Liver (tissue), 9 donors: ENCODE results near the gene FOXK1. TPM values are rescaled to one million over a fixed set of nuclear protein-coding genes. Genes with fewer than 3 reads are reported as not detected.

ENCODE experiments used
- DNase-seq: peaks from one replicate; pipeline ENCODE4 v3.0.0-alpha.2; 2017; ENCODE audit warnings: low spot score
- H3K27ac ChIP-seq, 2 donors: one replicate each; pipeline ENCODE4 v1.7.0; 2013; ENCODE audit warnings: inconsistent platforms in 2 of 2, low read length in 2 of 2, control low read depth in 1 of 2, low read depth in 1 of 2, mild to moderate bottlenecking in 1 of 2
- H3K27me3 ChIP-seq, 4 donors: one replicate each; pipeline versions ENCODE4 v1.6.1 to v1.7.0; 2013; ENCODE audit warnings: low read length in 3 of 4, inconsistent platforms in 1 of 4, mild to moderate bottlenecking in 1 of 4, moderate library complexity in 1 of 4; ENCODE audit not compliant: control insufficient read depth in 4 of 4, insufficient read depth in 4 of 4
- H3K36me3 ChIP-seq, 4 donors: one replicate each; pipeline versions ENCODE4 v1.6.1 to v1.7.0; 2013; ENCODE audit warnings: low read length in 3 of 4, mild to moderate bottlenecking in 3 of 4, low read depth in 1 of 4, moderate library complexity in 1 of 4; ENCODE audit not compliant: control insufficient read depth in 4 of 4, insufficient read depth in 3 of 4
- H3K4me1 ChIP-seq, 4 donors: one replicate each; pipeline versions ENCODE4 v1.6.1 to v1.7.0; 2013; ENCODE audit warnings: low read length in 3 of 4, mild to moderate bottlenecking in 3 of 4, moderate library complexity in 1 of 4; ENCODE audit not compliant: control insufficient read depth in 4 of 4, insufficient read depth in 4 of 4
- H3K4me3 ChIP-seq, 3 donors: one replicate each; pipeline versions ENCODE4 v1.6.1 to v1.7.0; 2013; ENCODE audit warnings: low read length in 3 of 3, control low read depth in 1 of 3, low read depth in 1 of 3, mild to moderate bottlenecking in 1 of 3
- H3K9ac ChIP-seq, 2 donors: one replicate each; pipeline ENCODE4 v1.7.0; 2013; ENCODE audit warnings: low read length in 2 of 2, mild to moderate bottlenecking in 2 of 2, moderate library complexity in 2 of 2, control low read depth in 1 of 2, low read depth in 1 of 2
- H3K9me3 ChIP-seq, 4 donors: one replicate each; pipeline versions ENCODE4 v1.6.1 to v1.7.0; 2013; ENCODE audit warnings: low read length in 3 of 4; ENCODE audit not compliant: control insufficient read depth in 4 of 4
- CTCF ChIP-seq: fragments of 150-350 bp; IDR thresholded peaks from 2 replicates; pipeline ENCODE4 v1.5.1; 2017; ENCODE audit warnings: improper control_type of control experiment, low read depth, low read length; ENCODE audit not compliant: missing input control
- FOXA1 ChIP-seq: IDR thresholded peaks from 2 replicates; pipeline ENCODE4 v1.6.1; 2016; ENCODE audit warnings: antibody characterized with exemption
- FOXA2 ChIP-seq: IDR thresholded peaks from 2 replicates; pipeline ENCODE4 v1.6.1; 2016; ENCODE audit warnings: antibody characterized with exemption
- GABPA ChIP-seq, 2 donors: IDR thresholded peaks in 1 of 2; conservative IDR thresholded peaks in 1 of 2; 2 replicates each; pipeline ENCODE4 v1.6.1; 2016; ENCODE audit warnings: antibody characterized with exemption in 2 of 2, mild to moderate bottlenecking in 1 of 2, moderate library complexity in 1 of 2
- HNF4A ChIP-seq, 2 donors: conservative IDR thresholded peaks; 2 replicates each; pipeline ENCODE4 v1.6.1; 2016; ENCODE audit warnings: antibody characterized with exemption in 2 of 2, mild to moderate bottlenecking in 2 of 2
- HNF4G ChIP-seq: IDR thresholded peaks from 2 replicates; pipeline ENCODE4 v1.6.1; 2016; ENCODE audit warnings: antibody characterized with exemption
- JUND ChIP-seq, 2 donors: IDR thresholded peaks; 2 replicates each; pipeline ENCODE4 v1.6.1; 2016; ENCODE audit warnings: antibody characterized with exemption in 2 of 2
- MAX ChIP-seq: IDR thresholded peaks from 2 replicates; pipeline ENCODE4 v1.6.1; 2016; ENCODE audit warnings: antibody characterized with exemption
- NR2F2 ChIP-seq: IDR thresholded peaks from 2 replicates; pipeline ENCODE4 v1.6.1; 2016; ENCODE audit warnings: antibody characterized with exemption
- RAD21 ChIP-seq, 2 donors: IDR thresholded peaks; 2 replicates each; pipeline ENCODE4 v1.6.1; 2016; ENCODE audit warnings: antibody characterized with exemption in 2 of 2, mild to moderate bottlenecking in 2 of 2
- RXRA ChIP-seq, 2 donors: IDR thresholded peaks; 2 replicates each; pipeline ENCODE4 v1.6.1; 2017 to 2018; ENCODE audit warnings: antibody characterized with exemption in 2 of 2, mild to moderate bottlenecking in 1 of 2
- YY1 ChIP-seq: IDR thresholded peaks from 2 replicates; pipeline ENCODE4 v1.6.1; 2016; ENCODE audit warnings: antibody characterized with exemption, mild to moderate bottlenecking
- ZBTB33 ChIP-seq: IDR thresholded peaks from 2 replicates; pipeline ENCODE4 v1.6.1; 2016; ENCODE audit warnings: antibody characterized with exemption
- WGBS: extraction: QIAGEN DNeasy Blood & Tissue Kit; methylation state at CpG from one replicate; pipeline ENCODE4 v1.1.7; 2013; 5-methylcytosine and 5-hydroxymethylcytosine counted together
- polyA plus RNA-seq, 2 donors: library from polyadenylated mRNA; stranded (reverse) in 1 of 2; unstranded in 1 of 2; fragments of 200-250 nt in 1 of 2; fragments of >200 nt in 1 of 2; fragmentation: Nextera tagmentation in 1 of 2; extraction: Ambion mirVana in 1 of 2; gene quantifications; one replicate each; pipeline versions ENCODE4 v1.2.1 to v1.2.3, GENCODE V29; 2013 to 2015
- total RNA-seq, 2 donors: library from RNA; depleted of rRNA; stranded (reverse); fragments of >200 nt; gene quantifications; one replicate each; pipeline ENCODE4 v1.2.3, GENCODE V29; 2014
- TF ChIP-seq, protein P1 (sequence below): IDR thresholded peaks from 2 replicates; pipeline ENCODE4 v1.6.1; 2016; ENCODE audit warnings: antibody characterized with exemption
- TF ChIP-seq, protein P2 (sequence below): IDR thresholded peaks from 2 replicates; pipeline ENCODE4 v1.6.1; 2016; ENCODE audit warnings: antibody characterized with exemption, mild to moderate bottlenecking
- donor health status: healthy.
- donor health status: healthy.
- donor health status: healthy.
- donor health status: healthy.
- donor health status: healthy.

Gene FOXK1
- total and polyA plus RNA-seq, 4 donors: 1.2 to 8.5 (median 4.4) TPM

DNA sequence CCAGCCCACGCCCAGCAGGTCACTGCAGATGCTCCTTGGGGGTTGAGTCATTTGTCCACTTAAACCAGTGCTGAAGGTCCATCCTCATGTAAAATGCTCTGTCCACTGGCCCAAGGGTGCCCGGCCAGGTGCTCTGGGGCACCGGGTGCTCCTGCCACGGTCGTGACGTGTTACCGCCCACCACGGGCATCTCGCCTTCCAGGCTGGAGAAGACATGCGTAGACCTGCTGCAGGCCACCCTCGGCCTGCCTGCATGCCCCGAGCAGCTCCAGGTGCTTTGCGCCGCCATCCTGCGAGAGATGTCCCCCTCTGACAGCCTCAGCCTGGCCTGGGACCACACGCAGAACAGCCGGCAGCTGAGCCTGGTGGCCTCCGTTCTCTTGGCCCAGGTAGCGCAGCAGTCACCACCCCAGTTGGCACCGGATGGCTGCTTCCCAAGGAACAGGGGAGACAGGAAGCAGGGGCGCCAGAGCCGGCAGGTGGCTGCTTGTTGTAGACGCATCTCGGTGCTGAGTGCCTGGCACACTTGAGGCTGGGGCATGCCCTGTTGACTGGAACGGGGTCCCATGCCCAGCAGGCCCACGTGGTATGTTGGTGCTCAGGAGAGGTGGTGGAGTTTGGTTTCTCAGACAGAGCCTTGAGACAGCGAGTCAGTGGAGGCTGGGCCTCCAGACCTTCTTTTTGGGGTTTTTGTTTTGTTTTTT lies 99.4 kb downstream of the FOXK1 start:
- no peak for DNase-seq
- TF ChIP-seq HNF4G (no peak), RXRA (IDR thresholded peaks at IDR 0.05) (no peak), YY1 (no peak), CTCF (no peak), GABPA (IDR thresholded peaks at IDR 0.05 in 1 of 2, conservative IDR thresholded peaks at IDR 0.05 in 1 of 2) (no peak)
- no peaks in the 10 kb centered on the region for H3K9me3 ChIP-seq
- WGBS: 96% methylated on average over 27 of the region's 27 CpGs
- H3K27ac ChIP-seq: no peak overlapping the region
- H3K4me1 ChIP-seq: peaks cover 4 to 10% (median 6%) of the 10 kb centered on the region in 4 donors
- no peak overlapping the region for H3K4me3 ChIP-seq
- H3K36me3 ChIP-seq: peaks cover 12 to 56% (median 30%) of the 10 kb centered on the region in 4 donors
- H3K9ac ChIP-seq: no peak overlapping the region
- H3K27me3 ChIP-seq: no peaks in the 10 kb centered on the region

DNA sequence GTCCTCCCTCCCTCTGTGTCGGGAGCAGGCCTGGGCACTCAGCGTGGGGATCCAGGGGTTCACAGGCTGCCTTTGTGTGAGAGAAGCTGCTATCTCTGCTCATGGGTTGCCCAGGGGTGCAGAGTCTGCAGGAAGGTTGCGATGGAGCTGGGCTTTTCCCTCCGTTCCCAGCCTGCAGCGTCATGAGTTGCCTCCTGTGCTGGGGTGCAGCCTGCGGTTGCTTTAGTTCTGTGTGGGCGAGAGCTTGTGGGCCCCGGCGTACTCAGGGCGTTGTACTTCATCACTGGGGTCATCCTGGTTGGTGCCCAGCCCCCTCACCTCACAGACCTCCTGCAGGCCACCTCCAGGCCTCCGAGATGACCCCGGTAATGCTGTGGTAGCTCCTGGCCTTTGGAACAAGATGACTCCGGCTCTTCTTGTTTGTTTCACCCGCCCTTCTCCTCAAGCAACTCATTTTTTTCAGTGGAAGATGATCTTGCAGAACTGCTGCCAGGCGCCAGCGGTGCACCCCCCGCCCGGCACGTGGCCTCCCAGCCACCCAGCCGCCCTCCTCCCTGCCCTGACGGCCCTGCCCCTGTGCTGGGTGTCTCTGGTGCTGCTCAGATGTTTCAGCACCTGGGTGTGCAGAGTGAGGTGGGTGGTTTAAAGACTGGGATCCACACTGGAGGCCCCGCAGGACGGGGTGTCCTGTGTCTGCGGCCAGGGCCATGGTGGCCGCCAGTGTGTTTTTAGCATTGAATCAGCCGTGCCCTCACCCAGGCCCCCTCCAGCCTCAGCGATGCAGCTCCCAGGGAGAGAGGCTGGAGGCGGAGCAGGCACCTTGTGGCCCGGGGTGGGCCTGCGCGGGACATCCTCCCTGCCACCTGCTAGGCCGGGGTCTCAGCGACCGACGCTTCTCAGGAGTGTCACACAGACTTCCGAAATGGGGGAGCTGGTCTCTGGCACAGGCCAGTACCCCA lies 100.5 kb downstream of the FOXK1 start:
- DNase-seq: no peak
- no peak overlapping the region for H3K4me3 ChIP-seq
- H3K36me3 ChIP-seq: peaks cover 15 to 66% (median 34%) of the 10 kb centered on the region in 4 donors
- H3K27ac ChIP-seq: no peak overlapping the region
- no peak overlapping the region for H3K9ac ChIP-seq
- WGBS: 96% methylated on average over 36 of the region's 36 CpGs
- H3K4me1 ChIP-seq: peaks cover 0 to 4% (median under 1%) of the 10 kb centered on the region in 4 donors
- TF ChIP-seq, protein P1, sequence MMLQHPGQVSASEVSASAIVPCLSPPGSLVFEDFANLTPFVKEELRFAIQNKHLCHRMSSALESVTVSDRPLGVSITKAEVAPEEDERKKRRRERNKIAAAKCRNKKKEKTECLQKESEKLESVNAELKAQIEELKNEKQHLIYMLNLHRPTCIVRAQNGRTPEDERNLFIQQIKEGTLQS: no peak
- TF ChIP-seq JUND (IDR thresholded peaks at IDR 0.05) (no peak), NR2F2 (no peak), MAX (no peak), RAD21 (IDR thresholded peaks at IDR 0.05) (no peak), FOXA1 (no peak), ZBTB33 (no peak), FOXA2 (no peak), HNF4A (conservative IDR thresholded peaks at IDR 0.05) (no peak), YY1 (no peak)
- TF ChIP-seq, protein P2, sequence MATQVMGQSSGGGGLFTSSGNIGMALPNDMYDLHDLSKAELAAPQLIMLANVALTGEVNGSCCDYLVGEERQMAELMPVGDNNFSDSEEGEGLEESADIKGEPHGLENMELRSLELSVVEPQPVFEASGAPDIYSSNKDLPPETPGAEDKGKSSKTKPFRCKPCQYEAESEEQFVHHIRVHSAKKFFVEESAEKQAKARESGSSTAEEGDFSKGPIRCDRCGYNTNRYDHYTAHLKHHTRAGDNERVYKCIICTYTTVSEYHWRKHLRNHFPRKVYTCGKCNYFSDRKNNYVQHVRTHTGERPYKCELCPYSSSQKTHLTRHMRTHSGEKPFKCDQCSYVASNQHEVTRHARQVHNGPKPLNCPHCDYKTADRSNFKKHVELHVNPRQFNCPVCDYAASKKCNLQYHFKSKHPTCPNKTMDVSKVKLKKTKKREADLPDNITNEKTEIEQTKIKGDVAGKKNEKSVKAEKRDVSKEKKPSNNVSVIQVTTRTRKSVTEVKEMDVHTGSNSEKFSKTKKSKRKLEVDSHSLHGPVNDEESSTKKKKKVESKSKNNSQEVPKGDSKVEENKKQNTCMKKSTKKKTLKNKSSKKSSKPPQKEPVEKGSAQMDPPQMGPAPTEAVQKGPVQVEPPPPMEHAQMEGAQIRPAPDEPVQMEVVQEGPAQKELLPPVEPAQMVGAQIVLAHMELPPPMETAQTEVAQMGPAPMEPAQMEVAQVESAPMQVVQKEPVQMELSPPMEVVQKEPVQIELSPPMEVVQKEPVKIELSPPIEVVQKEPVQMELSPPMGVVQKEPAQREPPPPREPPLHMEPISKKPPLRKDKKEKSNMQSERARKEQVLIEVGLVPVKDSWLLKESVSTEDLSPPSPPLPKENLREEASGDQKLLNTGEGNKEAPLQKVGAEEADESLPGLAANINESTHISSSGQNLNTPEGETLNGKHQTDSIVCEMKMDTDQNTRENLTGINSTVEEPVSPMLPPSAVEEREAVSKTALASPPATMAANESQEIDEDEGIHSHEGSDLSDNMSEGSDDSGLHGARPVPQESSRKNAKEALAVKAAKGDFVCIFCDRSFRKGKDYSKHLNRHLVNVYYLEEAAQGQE: no peak
- no peaks in the 10 kb centered on the region for H3K9me3 ChIP-seq
- no peaks in the 10 kb centered on the region for H3K27me3 ChIP-seq
